Endometrial microvascular endothelial cells (primary cell): Measurements from ENCODE around the gene SLFN12L. TPM values are rescaled to one million over a fixed set of nuclear protein-coding genes. Genes with fewer than 3 reads are reported as not detected.
"Not testable (repeated sequence)": the region's sequence is repeated elsewhere in the genome, so short reads cannot be mapped to it uniquely, and the experiment has no call there.

ENCODE experiments used
- in situ Hi-C: cut with HindIII; loops from 2 replicates; pipeline ENCODE4 v1.10.0; 2017; ENCODE audit warnings: low sequenced_read_pairs, low pct_unique_long_range_greater_than_20kb; ENCODE audit errors: inconsistent ontology term
- total RNA-seq: library from RNA; depleted of rRNA; stranded (reverse); fragments of >200 nt; gene quantifications from one replicate; pipeline ENCODE4 v1.2.3, GENCODE V29; 2015; ENCODE audit errors: inconsistent ontology term

The SLFN12L gene
- not detected for total RNA-seq

DNA sequence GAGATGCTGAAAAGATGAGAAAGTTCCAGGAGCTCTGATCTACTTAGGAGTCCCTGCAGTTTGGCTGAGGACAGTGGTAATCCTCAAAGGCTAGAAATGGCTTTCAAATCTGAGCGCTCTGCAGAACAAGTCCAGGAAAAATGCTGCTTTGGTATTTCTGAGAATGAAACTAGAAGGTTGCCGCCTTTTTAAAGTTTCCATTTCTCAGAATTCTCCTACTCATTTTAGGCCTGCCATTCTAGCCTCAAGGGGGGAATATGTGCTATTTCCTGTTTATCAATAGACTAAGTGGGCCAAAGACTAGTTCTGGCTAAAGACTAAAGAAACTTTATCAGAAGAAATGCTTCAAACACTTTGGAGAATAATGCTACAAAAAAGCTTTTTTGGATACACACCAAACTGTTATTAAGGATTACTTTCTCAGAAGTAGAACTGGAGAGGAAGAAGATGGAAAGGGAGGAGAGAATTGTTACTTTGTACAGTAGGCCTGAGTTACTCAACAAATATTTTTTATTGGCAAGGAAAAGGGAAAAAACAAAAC is at the start of gene SLFN12L:
SLFN12L (minus strand) TSS at position 78 of the 541 bp plus-strand sequence. CDS start 15,314 bp downstream, outside the sequence.
- in situ Hi-C loops = loop anchor here (25.0 kb wide), 1 partner anchor 225 kb away; no protein-coding TSS in a partner anchor

- in situ Hi-C loops = no loop called here
Observed at GRCh38 chr17:35586569-35587073, 49.1 kb upstream of the SLFN12L start.

DNA sequence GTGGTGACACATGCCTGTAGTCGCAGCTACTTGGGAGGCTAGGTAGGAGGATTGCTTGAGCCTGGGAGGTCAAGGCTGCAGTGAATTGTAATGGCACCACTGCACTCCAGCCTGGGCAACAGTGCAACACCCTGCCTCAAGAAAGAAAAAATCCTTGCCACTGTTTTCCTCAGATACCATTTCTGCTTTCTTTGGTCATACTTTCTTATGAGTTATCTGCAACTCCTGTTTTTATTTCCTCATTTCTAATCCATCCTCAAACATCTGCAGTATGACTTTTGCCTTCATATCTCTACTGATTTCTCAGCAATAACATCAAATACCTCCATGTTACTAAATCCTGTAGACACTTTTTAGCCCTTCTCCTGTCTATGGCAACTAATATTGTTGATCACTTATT is 46.6 kb upstream of the SLFN12L start:
- in situ Hi-C loops = no loop called here

DNA sequence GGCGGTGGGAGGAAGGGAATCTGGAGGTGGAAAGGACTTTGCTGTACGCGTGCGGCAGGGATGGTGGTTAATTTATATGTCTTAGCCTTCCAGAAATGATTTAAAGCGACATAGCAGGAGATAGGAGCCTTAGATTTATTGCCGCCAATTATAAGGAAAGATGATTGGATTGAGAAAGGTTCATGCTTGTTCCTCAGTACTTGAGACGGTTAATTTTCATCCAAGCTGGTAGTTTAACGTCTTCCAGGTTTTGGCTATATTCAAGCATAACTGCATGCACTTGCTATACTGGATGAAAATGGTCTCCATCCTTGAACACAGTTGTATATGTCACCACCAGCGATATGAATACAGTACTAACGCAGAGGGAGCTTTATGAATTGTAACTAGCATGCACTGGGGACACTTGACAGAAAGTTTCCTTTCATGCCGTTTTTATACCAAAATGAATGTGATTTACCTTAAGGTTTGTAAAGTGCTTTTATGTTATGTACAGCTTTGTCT is 41.5 kb upstream of the SLFN12L start:
- in situ Hi-C loops = no loop called here

- in situ Hi-C loops = no loop called here
Observed at GRCh38 chr17:35578197-35578928, 40.9 kb upstream of the SLFN12L start, which contains the start of gene PEX12. TSS of gene PEX12 (minus strand) at chr17:35578571. CDS start at chr17:35578021, 550 bp downstream.

- in situ Hi-C loops = no loop called here
Observed at GRCh38 chr17:35577830-35578196, 40.3 kb upstream of the SLFN12L start.

DNA sequence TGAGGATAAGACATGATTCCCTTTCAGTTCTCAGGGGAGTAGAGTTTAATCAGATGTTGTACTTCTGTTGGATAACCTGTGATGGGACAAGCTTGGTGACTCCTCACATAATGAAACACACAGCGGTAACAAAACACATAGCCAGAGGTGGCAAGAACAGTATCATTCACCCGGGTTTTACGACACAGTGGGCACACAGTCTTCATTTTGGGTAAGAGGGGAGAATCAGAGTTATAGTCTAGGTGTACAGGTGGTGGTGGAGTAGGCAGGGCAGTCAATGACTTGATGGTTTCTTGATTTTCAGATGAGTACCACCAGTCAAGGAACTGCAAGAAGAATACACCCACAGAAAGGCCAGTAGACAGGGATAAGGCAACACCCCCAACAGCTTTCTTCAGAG is 38.3 kb upstream of the SLFN12L start:
- in situ Hi-C loops = no loop called here

DNA sequence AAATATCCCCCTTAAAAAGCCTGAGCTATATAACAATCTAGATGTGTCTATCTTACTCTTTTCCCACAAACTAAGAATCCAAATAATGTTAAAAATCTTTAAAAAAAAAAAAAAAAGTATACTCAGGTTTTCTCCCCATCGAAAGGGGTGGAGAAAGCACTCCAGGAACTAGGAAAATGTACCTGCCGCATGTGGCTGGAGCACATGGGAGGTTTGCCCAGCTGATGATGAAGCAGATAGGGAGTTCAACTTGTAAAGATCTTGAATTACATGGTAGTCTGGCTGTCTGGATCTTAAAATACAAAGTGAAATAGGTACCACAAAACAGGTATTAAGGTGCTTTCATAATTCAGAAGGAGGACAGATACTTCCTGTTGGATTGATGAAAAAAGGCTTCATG is 31.9 kb upstream of the SLFN12L start:
- in situ Hi-C loops = no loop called here

GRCh38 chr17:35568561-35568960 is 31.1 kb upstream of the SLFN12L start:
- in situ Hi-C loops = no loop called here

DNA sequence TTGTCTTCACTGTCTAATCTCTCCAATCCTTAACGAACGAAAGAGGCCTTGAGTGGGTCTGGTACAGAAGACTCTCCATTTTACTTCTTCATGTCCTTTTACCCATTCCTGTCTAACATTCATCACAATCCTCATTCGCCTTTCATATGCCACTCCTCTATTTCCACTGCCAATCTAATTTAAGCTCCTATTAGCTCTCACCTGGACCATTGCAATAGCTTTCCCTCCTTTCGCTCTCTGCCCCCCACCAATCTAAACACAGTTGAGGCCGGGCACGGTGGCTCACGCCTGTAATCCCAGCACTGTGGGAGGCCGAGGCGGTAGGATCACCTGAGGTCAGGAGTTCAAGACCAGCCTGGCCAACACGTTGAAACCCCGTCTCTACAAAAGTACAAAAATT is 29.5 kb upstream of the SLFN12L start:
- in situ Hi-C loops = no loop called here

GRCh38 chr17:35563181-35563580 is 25.7 kb upstream of the SLFN12L start:
- in situ Hi-C loops = not testable (repeated sequence)

- in situ Hi-C loops = no loop called here
Observed at GRCh38 chr17:35560703-35561102, 23.2 kb upstream of the SLFN12L start, which contains the start of gene SLFN14. TSS of gene SLFN14 (minus strand) at chr17:35560819. CDS start at chr17:35558062, 2,757 bp downstream.

DNA sequence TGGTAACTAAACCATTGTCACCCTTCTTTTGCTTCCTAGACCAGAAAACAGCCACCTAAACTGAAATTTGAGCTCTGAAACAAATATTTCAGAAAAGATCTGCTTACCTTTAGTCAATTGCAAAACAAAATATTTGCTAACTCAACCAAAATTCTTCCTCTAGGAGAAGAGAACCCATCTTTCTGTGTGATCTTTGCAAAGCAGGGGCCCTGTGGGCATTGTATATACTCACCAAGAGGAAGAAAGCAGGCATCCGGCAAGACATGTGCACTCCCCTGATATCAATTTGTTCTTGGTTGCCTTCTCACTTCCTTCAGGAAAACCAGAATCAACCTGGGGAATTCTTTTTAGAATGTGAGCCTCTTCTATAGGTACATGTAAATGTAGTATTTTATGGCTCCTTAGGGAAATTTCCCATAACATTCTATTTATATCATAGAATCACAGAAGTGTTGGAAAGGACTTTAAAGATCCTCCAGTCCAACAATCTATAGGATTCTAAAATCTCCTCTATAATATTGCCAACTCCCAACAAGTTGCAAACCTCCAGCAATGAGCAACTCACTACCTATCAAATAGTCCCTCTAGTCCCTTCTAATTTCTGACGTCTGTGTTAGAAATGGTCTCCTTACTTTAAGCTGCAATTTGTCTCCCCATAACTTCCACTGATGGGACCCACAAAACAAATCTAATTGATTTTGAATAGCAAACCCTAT is 22.2 kb upstream of the SLFN12L start:
- in situ Hi-C loops = no loop called here

DNA sequence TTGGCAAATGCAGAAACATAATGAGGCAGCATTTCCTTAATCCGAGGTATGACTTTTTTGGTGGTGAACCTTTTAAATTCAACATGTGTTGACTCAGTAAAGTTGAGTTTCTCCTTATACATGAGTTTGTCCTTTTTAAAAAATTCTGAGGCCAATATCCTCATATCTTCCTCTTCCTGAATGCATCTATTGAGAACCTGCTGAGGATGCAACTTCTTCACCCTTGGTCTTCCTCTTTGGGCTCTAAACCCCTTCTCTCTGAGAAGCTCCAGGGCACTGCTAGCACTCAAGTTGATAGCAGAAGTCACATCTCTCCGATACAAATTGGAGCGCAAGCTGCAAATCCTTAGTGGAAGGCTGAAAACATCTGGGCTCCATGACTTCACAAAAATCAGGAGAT is 19.9 kb upstream of the SLFN12L start:
- in situ Hi-C loops = no loop called here

DNA sequence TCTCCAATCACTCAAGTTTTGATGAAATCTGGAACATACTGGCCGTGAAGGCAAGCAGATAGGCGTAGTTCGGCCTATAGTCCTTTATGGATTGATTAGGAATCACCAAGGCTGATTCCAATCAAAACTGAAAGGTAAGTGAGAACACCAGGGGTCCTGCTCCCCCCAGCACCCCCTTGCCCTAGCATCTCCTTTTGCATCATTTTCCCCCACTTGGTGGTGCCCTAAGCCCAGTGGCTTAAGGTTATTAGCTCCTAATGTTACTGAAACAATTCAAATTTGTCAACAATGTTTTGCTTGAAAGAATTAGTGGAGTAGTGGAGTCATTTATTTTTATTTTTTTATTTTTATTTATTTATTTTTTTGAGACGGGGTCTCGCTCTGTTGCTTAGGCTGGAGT is 18.2 kb upstream of the SLFN12L start:
- in situ Hi-C loops = no loop called here

GRCh38 chr17:35554668-35555067 is 17.2 kb upstream of the SLFN12L start:
- in situ Hi-C loops = no loop called here

DNA sequence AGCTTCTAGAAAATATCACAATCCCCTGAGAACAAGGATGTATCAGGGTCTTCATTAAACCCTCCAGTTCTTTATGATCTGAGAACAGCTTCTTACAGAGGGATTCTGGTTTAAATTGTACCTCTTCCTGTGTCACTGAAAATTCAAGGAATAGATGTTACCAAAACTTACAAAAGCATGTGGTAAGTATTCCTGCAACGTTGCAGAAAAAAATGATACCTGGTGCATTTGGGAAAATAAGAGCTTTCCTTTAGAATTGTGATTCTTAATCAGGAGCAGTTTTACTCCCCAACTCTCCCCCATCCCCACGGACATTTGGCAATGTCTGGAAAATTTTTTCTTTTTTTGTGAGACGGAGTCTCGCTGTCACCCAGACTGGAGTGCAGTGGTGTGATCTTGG is 15.8 kb upstream of the SLFN12L start:
- in situ Hi-C loops = no loop called here

DNA sequence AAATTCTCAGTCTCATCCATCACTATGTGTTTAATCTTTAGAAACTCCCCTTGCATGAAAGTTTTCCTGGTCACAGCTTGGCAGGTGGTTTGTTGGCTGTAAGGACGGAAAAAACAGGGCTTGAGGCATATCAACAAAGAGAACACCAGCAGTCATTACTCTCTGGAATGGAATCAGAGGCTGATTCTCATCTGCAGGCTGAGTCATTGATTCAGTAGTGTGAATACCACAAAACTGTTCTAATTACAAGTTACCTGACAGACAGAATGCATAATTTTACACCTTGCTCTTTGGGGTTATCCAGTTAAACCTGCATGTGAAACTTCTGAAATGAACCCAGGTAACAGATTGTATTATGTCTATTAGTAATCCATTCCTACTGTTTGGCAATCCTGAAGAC is 11.5 kb upstream of the SLFN12L start:
- in situ Hi-C loops = loop anchor here (25.0 kb wide), 1 partner anchor 237 kb away; no protein-coding TSS in a partner anchor

GRCh38 chr17:35548208-35548810 is 10.8 kb upstream of the SLFN12L start:
- in situ Hi-C loops = loop anchor here (25.0 kb wide), 1 partner anchor 236 kb away; no protein-coding TSS in a partner anchor
